ENCODE measurements around the gene CFAP61.

The CFAP61 gene

GRCh38 chr20:20369250-20370093 is 317.1 kb downstream of the CFAP61 start:
- FAIRE-seq = no peak

- FAIRE-seq = no peak
These were observed 317.8 kb downstream of the CFAP61 start for GRCh38 chr20:20370094-20370575.

- no peak for FAIRE-seq
These were observed 318.8 kb downstream of the CFAP61 start for GRCh38 chr20:20371083-20371482.

GRCh38 chr20:20371681-20372080 is 319.3 kb downstream of the CFAP61 start:
- no peak for FAIRE-seq

GRCh38 chr20:20373091-20373571 is 320.8 kb downstream of the CFAP61 start:
- no peak for FAIRE-seq

- FAIRE-seq = no peak
These were observed 323.5 kb downstream of the CFAP61 start for GRCh38 chr20:20375862-20376261.

- no peak for FAIRE-seq
These were observed 333.9 kb downstream of the CFAP61 start for GRCh38 chr20:20386192-20386591.

GRCh38 chr20:20390393-20390792 is 338.1 kb downstream of the CFAP61 start:
- FAIRE-seq = no peak

GRCh38 chr20:20391115-20391514 is 338.8 kb downstream of the CFAP61 start:
- FAIRE-seq = no peak

- no peak for FAIRE-seq
These were observed 339.4 kb downstream of the CFAP61 start for GRCh38 chr20:20391766-20392165.

- no peak for FAIRE-seq
These were observed 341.1 kb downstream of the CFAP61 start for GRCh38 chr20:20393207-20394120.

GRCh38 chr20:20395087-20395486 is 342.8 kb downstream of the CFAP61 start:
- no peak for FAIRE-seq

- no peak for FAIRE-seq
These were observed 343.7 kb downstream of the CFAP61 start for GRCh38 chr20:20395903-20396568.

GRCh38 chr20:20396794-20397193 is 344.5 kb downstream of the CFAP61 start:
- no peak for FAIRE-seq

- no peak for FAIRE-seq
These were observed 345.8 kb downstream of the CFAP61 start for GRCh38 chr20:20398123-20398522.

GRCh38 chr20:20399531-20400500 is 347.5 kb downstream of the CFAP61 start:
- no peak for FAIRE-seq

- FAIRE-seq = no peak
These were observed 349.7 kb downstream of the CFAP61 start for GRCh38 chr20:20401991-20402390.

GRCh38 chr20:20404633-20405032 is 352.3 kb downstream of the CFAP61 start:
- no peak for FAIRE-seq

- FAIRE-seq = no peak
These were observed 353.3 kb downstream of the CFAP61 start for GRCh38 chr20:20405623-20406022.

- FAIRE-seq = no peak
These were observed 354.0 kb downstream of the CFAP61 start for GRCh38 chr20:20406306-20406705.

All from colon (tissue), 2 donors.